ENCODE measurements around the gene CEACAM8.
"Not testable (repeated sequence)": the region's sequence is repeated elsewhere in the genome, so short reads cannot be mapped to it uniquely, and the experiment has no call there.

CEACAM8 gene

GRCh38 chr19:42558450-42559150 is 36.1 kb downstream of the CEACAM8 start:
- no CpG with 5 or more reads among the region's 7 CpGs for WGBS (ENCODE audit: extremely low coverage, insufficient coverage, low lambda C conversion rate)

GRCh38 chr19:42557386-42557871 is 37.3 kb downstream of the CEACAM8 start:
- not testable (repeated sequence) for DNase-seq; H3K18ac ChIP-seq (ENCODE audit: low read length); H3K4ac ChIP-seq (ENCODE audit: low read depth, low read length); H3K9ac ChIP-seq (ENCODE audit: low read length); H3K79me2 ChIP-seq (ENCODE audit: control insufficient read depth, insufficient read depth, low read length); H2BK15ac ChIP-seq (replicated peaks; ENCODE audit: low read depth); H3K4me2 ChIP-seq (ENCODE audit: low read length); H3K27me3 ChIP-seq (ENCODE audit: insufficient read depth, low read length, poor library complexity); H3K36me3 ChIP-seq (ENCODE audit: control insufficient read depth, insufficient read depth, low read length); H4K5ac ChIP-seq (ENCODE audit: low read length); H3K4me1 ChIP-seq (ENCODE audit: control insufficient read depth, low read depth, low read length); H2BK5ac ChIP-seq (ENCODE audit: low read length); H3K56ac ChIP-seq (ENCODE audit: low read length); H3K23ac ChIP-seq (ENCODE audit: low read length); H3K27ac ChIP-seq (ENCODE audit: low read depth, low read length); H2AK5ac ChIP-seq (ENCODE audit: low read length); H3K4me3 ChIP-seq (ENCODE audit: low read length); H3K79me1 ChIP-seq (ENCODE audit: low read length); H4K8ac ChIP-seq (ENCODE audit: low read depth, low read length); H2BK120ac ChIP-seq (ENCODE audit: low read depth, low read length)
- WGBS (ENCODE audit: extremely low coverage, insufficient coverage, low lambda C conversion rate): no CpG with 5 or more reads among the region's 10 CpGs

More at GRCh38 chr19:42558450-42559150, 36.1 kb downstream of the CEACAM8 start:
- H3K4ac ChIP-seq (ENCODE audit: low read depth, low read length): no peak overlapping the region
- H2BK120ac ChIP-seq (ENCODE audit: low read depth, low read length): no peak overlapping the region
- H3K4me1 ChIP-seq (ENCODE audit: control insufficient read depth, low read depth, low read length): no peaks in the 10 kb centered on the region
- H3K23ac ChIP-seq (ENCODE audit: low read length): no peak overlapping the region
- H3K36me3 ChIP-seq (ENCODE audit: control insufficient read depth, insufficient read depth, low read length): no peaks in the 10 kb centered on the region
- no peak overlapping the region for H3K27ac ChIP-seq (ENCODE audit: low read depth, low read length)
- no peaks in the 10 kb centered on the region for H3K27me3 ChIP-seq (ENCODE audit: insufficient read depth, low read length, poor library complexity)
- H3K18ac ChIP-seq (ENCODE audit: low read length): no peak overlapping the region
- no peak overlapping the region for H4K8ac ChIP-seq (ENCODE audit: low read depth, low read length)
- H3K4me3 ChIP-seq (ENCODE audit: low read length): no peak overlapping the region
- H2BK15ac ChIP-seq (replicated peaks; ENCODE audit: low read depth): no peak overlapping the region
- H2BK5ac ChIP-seq (ENCODE audit: low read length): no peak overlapping the region
- H3K9ac ChIP-seq (ENCODE audit: low read length): no peak overlapping the region
- H3K79me2 ChIP-seq (ENCODE audit: control insufficient read depth, insufficient read depth, low read length): no peaks in the 10 kb centered on the region
- no peak overlapping the region for H4K5ac ChIP-seq (ENCODE audit: low read length)
- H3K79me1 ChIP-seq (ENCODE audit: low read length): no peaks in the 10 kb centered on the region
- H2AK5ac ChIP-seq (ENCODE audit: low read length): no peak overlapping the region
- H3K4me2 ChIP-seq (ENCODE audit: low read length): no peak overlapping the region
- no peak overlapping the region for H3K56ac ChIP-seq (ENCODE audit: low read length)
- no peak for DNase-seq

DNA sequence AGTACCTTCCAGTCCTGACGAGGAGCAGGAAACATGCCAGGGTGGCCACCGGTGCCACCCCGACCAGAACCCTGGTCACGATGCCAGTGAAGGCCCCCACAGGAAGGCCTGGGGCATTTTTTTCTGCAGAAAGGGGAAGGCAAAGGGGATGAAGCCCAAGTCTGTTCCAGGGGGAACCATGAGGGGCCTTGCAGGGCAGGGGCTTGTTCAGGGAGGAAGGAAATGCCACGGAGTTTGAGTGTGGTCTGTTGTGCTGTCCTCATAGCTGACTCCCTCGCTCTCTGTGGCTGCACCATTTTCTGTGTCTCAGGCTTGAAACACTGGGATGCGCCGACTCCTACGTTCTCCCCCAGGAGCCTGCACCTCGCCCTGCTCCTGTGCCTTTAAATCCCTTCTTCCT is 38.9 kb downstream of the CEACAM8 start:
- H3K36me3 ChIP-seq (ENCODE audit: control insufficient read depth, insufficient read depth, low read length): no peaks in the 10 kb centered on the region
- no peak overlapping the region for H2BK120ac ChIP-seq (ENCODE audit: low read depth, low read length)
- no peaks in the 10 kb centered on the region for H3K27me3 ChIP-seq (ENCODE audit: insufficient read depth, low read length, poor library complexity)
- H3K4me2 ChIP-seq (ENCODE audit: low read length): no peak overlapping the region
- H3K56ac ChIP-seq (ENCODE audit: low read length): no peak overlapping the region
- H3K79me2 ChIP-seq (ENCODE audit: control insufficient read depth, insufficient read depth, low read length): no peaks in the 10 kb centered on the region
- no peak overlapping the region for H3K9ac ChIP-seq (ENCODE audit: low read length)
- H3K18ac ChIP-seq (ENCODE audit: low read length): no peak overlapping the region
- H2AK5ac ChIP-seq (ENCODE audit: low read length): no peak overlapping the region
- no peak for DNase-seq
- no peak overlapping the region for H4K8ac ChIP-seq (ENCODE audit: low read depth, low read length)
- no peak overlapping the region for H3K4ac ChIP-seq (ENCODE audit: low read depth, low read length)
- no peak overlapping the region for H3K23ac ChIP-seq (ENCODE audit: low read length)
- H3K4me1 ChIP-seq (ENCODE audit: control insufficient read depth, low read depth, low read length): no peaks in the 10 kb centered on the region
- no peak overlapping the region for H3K27ac ChIP-seq (ENCODE audit: low read depth, low read length)
- H2BK5ac ChIP-seq (ENCODE audit: low read length): no peak overlapping the region
- WGBS (ENCODE audit: extremely low coverage, insufficient coverage, low lambda C conversion rate): no CpG with 5 or more reads among the region's 10 CpGs
- H3K79me1 ChIP-seq (ENCODE audit: low read length): no peaks in the 10 kb centered on the region
- H4K5ac ChIP-seq (ENCODE audit: low read length): no peak overlapping the region
- H2BK15ac ChIP-seq (replicated peaks; ENCODE audit: low read depth): no peak overlapping the region
- H3K4me3 ChIP-seq (ENCODE audit: low read length): no peak overlapping the region

GRCh38 chr19:42555317-42555716 is 39.4 kb downstream of the CEACAM8 start:
- no CpG with 5 or more reads among the region's 5 CpGs for WGBS (ENCODE audit: extremely low coverage, insufficient coverage, low lambda C conversion rate)
- Histone ChIP-seq H3K36me3 (ENCODE audit: control insufficient read depth, insufficient read depth, low read length) (no peaks in the 10 kb centered on the region), H2BK5ac (ENCODE audit: low read length) (no peak overlapping the region), H3K9ac (ENCODE audit: low read length) (no peak overlapping the region), H2BK120ac (ENCODE audit: low read depth, low read length) (no peak overlapping the region), H3K4ac (ENCODE audit: low read depth, low read length) (no peak overlapping the region), H2BK15ac (replicated peaks; ENCODE audit: low read depth) (no peak overlapping the region), H3K56ac (ENCODE audit: low read length) (no peak overlapping the region), H4K8ac (ENCODE audit: low read depth, low read length) (no peak overlapping the region), H3K79me2 (ENCODE audit: control insufficient read depth, insufficient read depth, low read length) (no peaks in the 10 kb centered on the region), H2AK5ac (ENCODE audit: low read length) (no peak overlapping the region), H3K4me3 (ENCODE audit: low read length) (no peak overlapping the region), H3K79me1 (ENCODE audit: low read length) (no peaks in the 10 kb centered on the region), H3K27ac (ENCODE audit: low read depth, low read length) (no peak overlapping the region), H3K4me1 (ENCODE audit: control insufficient read depth, low read depth, low read length) (no peaks in the 10 kb centered on the region), H3K4me2 (ENCODE audit: low read length) (no peak overlapping the region), H4K5ac (ENCODE audit: low read length) (no peak overlapping the region), H3K27me3 (ENCODE audit: insufficient read depth, low read length, poor library complexity) (no peaks in the 10 kb centered on the region), H3K18ac (ENCODE audit: low read length) (no peak overlapping the region), H3K23ac (ENCODE audit: low read length) (no peak overlapping the region)
- DNase-seq: peak; percentile 31

DNA sequence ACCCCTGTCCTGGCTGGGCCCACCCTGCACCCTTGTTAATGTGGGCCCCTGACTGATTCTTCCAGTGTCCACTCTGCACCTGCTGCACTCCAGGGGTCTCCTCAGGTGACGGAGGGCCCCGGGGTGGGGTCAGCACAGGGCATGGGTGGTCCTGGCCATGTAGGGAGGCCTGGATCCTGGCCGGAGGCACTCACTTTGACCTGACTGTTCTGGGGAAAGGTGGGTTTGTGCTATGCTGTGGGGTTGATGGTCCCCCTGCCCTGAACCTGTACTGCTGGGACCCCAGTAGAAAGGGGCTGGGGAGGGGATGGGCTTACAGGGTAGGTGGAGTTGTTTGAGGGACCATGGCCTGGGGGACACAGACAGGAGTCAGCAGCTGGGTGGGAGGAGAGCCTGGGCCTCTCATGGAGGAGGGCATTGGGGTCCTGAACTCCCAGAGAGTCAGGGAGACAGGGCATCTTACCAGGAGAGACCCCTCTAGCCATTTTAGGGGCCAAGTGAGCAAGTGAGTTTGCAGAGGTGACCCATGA is 40.6 kb downstream of the CEACAM8 start:
- H3K4me3 ChIP-seq (ENCODE audit: low read length): no peak overlapping the region
- no peak overlapping the region for H3K27ac ChIP-seq (ENCODE audit: low read depth, low read length)
- no peak overlapping the region for H3K4ac ChIP-seq (ENCODE audit: low read depth, low read length)
- H3K27me3 ChIP-seq (ENCODE audit: insufficient read depth, low read length, poor library complexity): no peaks in the 10 kb centered on the region
- H3K56ac ChIP-seq (ENCODE audit: low read length): no peak overlapping the region
- H4K5ac ChIP-seq (ENCODE audit: low read length): no peak overlapping the region
- H2BK120ac ChIP-seq (ENCODE audit: low read depth, low read length): no peak overlapping the region
- no peaks in the 10 kb centered on the region for H3K79me1 ChIP-seq (ENCODE audit: low read length)
- no peak overlapping the region for H3K9ac ChIP-seq (ENCODE audit: low read length)
- no peaks in the 10 kb centered on the region for H3K79me2 ChIP-seq (ENCODE audit: control insufficient read depth, insufficient read depth, low read length)
- no peak overlapping the region for H2BK15ac ChIP-seq (replicated peaks; ENCODE audit: low read depth)
- no peaks in the 10 kb centered on the region for H3K4me1 ChIP-seq (ENCODE audit: control insufficient read depth, low read depth, low read length)
- no peak overlapping the region for H3K23ac ChIP-seq (ENCODE audit: low read length)
- no peak overlapping the region for H3K18ac ChIP-seq (ENCODE audit: low read length)
- H3K4me2 ChIP-seq (ENCODE audit: low read length): no peak overlapping the region
- no peak overlapping the region for H4K8ac ChIP-seq (ENCODE audit: low read depth, low read length)
- no CpG with 5 or more reads among the region's 3 CpGs for WGBS (ENCODE audit: extremely low coverage, insufficient coverage, low lambda C conversion rate)
- H2BK5ac ChIP-seq (ENCODE audit: low read length): no peak overlapping the region
- DNase-seq: no peak
- H3K36me3 ChIP-seq (ENCODE audit: control insufficient read depth, insufficient read depth, low read length): no peaks in the 10 kb centered on the region
- H2AK5ac ChIP-seq (ENCODE audit: low read length): no peak overlapping the region

Measured in mesendoderm (in vitro differentiated cells).